GM18951 (cell line): ENCODE measurements around the gene IGF2.
"Not testable (repeated sequence)": the region's sequence is repeated elsewhere in the genome, so short reads cannot be mapped to it uniquely, and the experiment has no call there.

Source experiments
- POLR2A ChIP-seq: IDR thresholded peaks from 4 replicates; pipeline ENCODE4 v1.6.1; 2011; ENCODE audit warnings: mild to moderate bottlenecking; ENCODE audit not compliant: insufficient read length, insufficient read depth; ENCODE audit errors: extremely low read depth
- in situ Hi-C: fragments of 300-500 bp; cut with MboI; formaldehyde crosslinking; loops from one replicate; pipeline ENCODE4 v1.12.0; 2022; ENCODE audit warnings: low sequenced_read_pairs, mixed read lengths, inconsistent platforms; ENCODE audit not compliant: unreplicated experiment

The IGF2 gene

GRCh38 chr11:2139123-2139521 is at the start of gene IGF2:
IGF2 (minus strand) TSS chr11:2139389; CDS start chr11:2135523, 3,866 bp downstream.
- TF ChIP-seq POLR2A, result no peak
- in situ Hi-C loops, result no loop called here

GRCh38 chr11:2188745-2189144 is 49.6 kb upstream of the IGF2 start:
- in situ Hi-C loops, result no loop called here
- TF ChIP-seq POLR2A, result no peak

- in situ Hi-C loops, result no loop called here
- TF ChIP-seq POLR2A, result no peak
Observed at GRCh38 chr11:2187280-2187707, 48.1 kb upstream of the IGF2 start.

GRCh38 chr11:2186669-2187279 is 47.6 kb upstream of the IGF2 start:
- TF ChIP-seq POLR2A, result no peak
- in situ Hi-C loops, result no loop called here

- no peak for TF ChIP-seq POLR2A
- in situ Hi-C loops, result no loop called here
Observed at GRCh38 chr11:2185324-2186085, 46.3 kb upstream of the IGF2 start.

- in situ Hi-C loops, result no loop called here
Observed at GRCh38 chr11:2182692-2183474, 43.7 kb upstream of the IGF2 start.

GRCh38 chr11:2182075-2182474 is 42.9 kb upstream of the IGF2 start:
- in situ Hi-C loops, result no loop called here
- no peak for TF ChIP-seq POLR2A

More at GRCh38 chr11:2182692-2183474, 43.7 kb upstream of the IGF2 start:
- no peak for TF ChIP-seq POLR2A

GRCh38 chr11:2180789-2181370 is 41.7 kb upstream of the IGF2 start:
- in situ Hi-C loops, result no loop called here
- TF ChIP-seq POLR2A, result no peak

GRCh38 chr11:2180347-2180746 is 41.2 kb upstream of the IGF2 start:
- TF ChIP-seq POLR2A, result no peak

GRCh38 chr11:2179516-2179915 is 40.3 kb upstream of the IGF2 start:
- in situ Hi-C loops, result no loop called here
- no peak for TF ChIP-seq POLR2A

More at GRCh38 chr11:2180347-2180746, 41.2 kb upstream of the IGF2 start:
- in situ Hi-C loops, result no loop called here

- in situ Hi-C loops, result no loop called here
- TF ChIP-seq POLR2A, result no peak
Observed at GRCh38 chr11:2178906-2179494, 39.8 kb upstream of the IGF2 start.

- in situ Hi-C loops, result not testable (repeated sequence)
Observed at GRCh38 chr11:2178055-2178773, 39.0 kb upstream of the IGF2 start.
